ENCODE results near the gene ZNF135.

ZNF135 gene

GRCh38 chr19:58040751-58041525 is 18.1 kb upstream of the ZNF135 start:
- H3K9me3 Mint-ChIP-seq, result peaks cover 46% of the 10 kb centered on the region
- peaks cover 8% of the 10 kb centered on the region for H3K27me3 Mint-ChIP-seq
- H3K4me3 Mint-ChIP-seq, result no peak overlapping the region
- H3K36me3 Mint-ChIP-seq (ENCODE audit: low read depth), result peaks cover 27% of the 10 kb centered on the region
- H3K4me1 Mint-ChIP-seq (ENCODE audit: low read depth), result no peaks in the 10 kb centered on the region
- no peak overlapping the region for H3K27ac Mint-ChIP-seq
- no peak for DNase-seq

- DNase-seq, result no peak
- H3K36me3 Mint-ChIP-seq (ENCODE audit: low read depth), result peaks cover 25% of the 10 kb centered on the region
- no peak overlapping the region for H3K27ac Mint-ChIP-seq
- no peaks in the 10 kb centered on the region for H3K27me3 Mint-ChIP-seq
- no peaks in the 10 kb centered on the region for H3K4me1 Mint-ChIP-seq (ENCODE audit: low read depth)
- H3K4me3 Mint-ChIP-seq, result no peak overlapping the region
- peaks cover 48% of the 10 kb centered on the region for H3K9me3 Mint-ChIP-seq
These were observed 16.4 kb upstream of the ZNF135 start for GRCh38 chr19:58042495-58043340.

GRCh38 chr19:58044391-58044790 is 14.7 kb upstream of the ZNF135 start:
- no peak for DNase-seq
- no peaks in the 10 kb centered on the region for H3K27me3 Mint-ChIP-seq
- no peak overlapping the region for H3K4me3 Mint-ChIP-seq
- no peaks in the 10 kb centered on the region for H3K4me1 Mint-ChIP-seq (ENCODE audit: low read depth)
- H3K9me3 Mint-ChIP-seq, result peaks cover 48% of the 10 kb centered on the region
- peaks cover 25% of the 10 kb centered on the region for H3K36me3 Mint-ChIP-seq (ENCODE audit: low read depth)
- no peak overlapping the region for H3K27ac Mint-ChIP-seq

DNA sequence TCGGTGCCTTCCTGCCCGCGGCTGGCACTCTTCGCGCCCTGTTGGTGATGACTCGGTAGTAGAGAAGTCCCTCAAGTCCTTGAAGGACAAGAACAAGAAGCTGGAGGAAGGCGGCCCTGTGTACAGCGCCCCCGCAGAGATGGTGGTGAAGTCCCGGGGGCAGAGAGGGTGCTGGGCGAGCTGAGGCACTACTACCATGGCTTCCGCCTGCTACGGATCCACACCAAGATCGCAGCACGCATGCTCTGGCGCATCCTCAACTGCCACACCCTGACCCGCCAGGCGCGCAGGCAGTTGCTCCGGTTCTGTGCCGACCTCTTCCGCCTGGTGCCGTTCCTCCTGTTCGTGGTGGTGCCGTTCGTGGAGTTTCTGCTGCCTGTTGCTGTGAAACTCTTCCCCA is 14.2 kb upstream of the ZNF135 start:
- Mint-ChIP-seq H3K9me3 (peaks cover 53% of the 10 kb centered on the region), H3K4me3 (no peak overlapping the region), H3K27ac (no peak overlapping the region), H3K27me3 (no peaks in the 10 kb centered on the region), H3K36me3 (ENCODE audit: low read depth) (peaks cover 27% of the 10 kb centered on the region), H3K4me1 (ENCODE audit: low read depth) (no peaks in the 10 kb centered on the region)
- DNase-seq, result no peak

DNA sequence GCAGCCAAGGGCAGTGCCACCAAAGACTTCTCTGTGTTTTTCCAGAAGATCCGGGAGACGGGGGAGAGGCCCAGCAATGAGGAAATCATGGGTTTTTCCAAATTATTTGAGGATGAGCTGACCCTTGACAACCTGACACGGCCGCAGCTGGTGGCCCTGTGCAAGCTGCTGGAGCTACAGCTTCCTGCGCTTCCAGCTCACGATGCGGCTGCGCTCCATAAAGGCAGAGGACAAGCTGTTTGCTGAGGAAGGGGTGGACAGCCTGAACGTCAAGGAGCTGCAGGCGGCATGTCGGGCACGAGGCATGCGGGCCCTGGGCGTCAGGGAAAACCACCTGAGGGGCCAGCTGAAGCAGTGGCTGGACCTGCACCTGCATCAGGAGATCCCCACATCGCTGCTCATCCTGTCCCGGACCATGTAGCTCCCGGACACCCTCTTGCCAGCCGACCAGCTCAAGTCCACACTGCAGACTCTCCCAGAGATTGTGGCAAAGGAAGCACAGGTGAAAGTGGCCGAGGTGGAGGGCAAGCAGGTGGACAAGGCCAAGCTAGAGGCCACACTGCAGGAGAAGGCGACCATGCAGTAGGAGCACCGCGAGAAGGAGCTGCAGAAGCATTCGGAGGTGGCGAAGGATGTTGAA is 13.6 kb upstream of the ZNF135 start:
- H3K9me3 Mint-ChIP-seq, result peaks cover 54% of the 10 kb centered on the region
- no peak overlapping the region for H3K27ac Mint-ChIP-seq
- DNase-seq, result no peak
- H3K27me3 Mint-ChIP-seq, result no peaks in the 10 kb centered on the region
- H3K4me1 Mint-ChIP-seq (ENCODE audit: low read depth), result no peaks in the 10 kb centered on the region
- peaks cover 27% of the 10 kb centered on the region for H3K36me3 Mint-ChIP-seq (ENCODE audit: low read depth)
- H3K4me3 Mint-ChIP-seq, result no peak overlapping the region

DNA sequence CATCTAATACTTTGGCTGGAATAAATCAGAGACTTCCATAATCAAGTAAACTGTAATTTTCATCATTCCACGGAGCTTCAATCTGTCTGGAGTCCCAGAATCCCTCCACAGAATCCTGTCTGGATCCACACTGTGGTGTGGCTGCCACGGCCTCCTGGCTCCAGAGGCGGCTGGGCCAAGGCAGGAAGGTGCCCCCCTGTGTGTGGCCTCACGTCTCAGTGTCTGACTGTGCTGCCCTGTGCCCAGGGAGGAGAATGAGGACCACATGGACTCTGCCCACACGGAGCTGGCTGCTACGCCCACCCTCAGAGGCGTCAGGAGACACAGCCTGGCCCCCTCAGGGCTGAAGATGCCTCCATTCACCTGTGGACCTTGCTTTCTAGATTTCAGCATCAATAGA is 12.2 kb upstream of the ZNF135 start:
- no peak for DNase-seq
- peaks cover 23% of the 10 kb centered on the region for H3K36me3 Mint-ChIP-seq (ENCODE audit: low read depth)
- H3K27ac Mint-ChIP-seq, result no peak overlapping the region
- no peak overlapping the region for H3K4me3 Mint-ChIP-seq
- H3K27me3 Mint-ChIP-seq, result no peaks in the 10 kb centered on the region
- H3K9me3 Mint-ChIP-seq, result peaks cover 54% of the 10 kb centered on the region
- H3K4me1 Mint-ChIP-seq (ENCODE audit: low read depth), result no peaks in the 10 kb centered on the region

GRCh38 chr19:58047672-58048071 is 11.4 kb upstream of the ZNF135 start:
- H3K4me1 Mint-ChIP-seq (ENCODE audit: low read depth), result no peaks in the 10 kb centered on the region
- peaks cover 23% of the 10 kb centered on the region for H3K36me3 Mint-ChIP-seq (ENCODE audit: low read depth)
- no peak overlapping the region for H3K27ac Mint-ChIP-seq
- no peak overlapping the region for H3K4me3 Mint-ChIP-seq
- H3K27me3 Mint-ChIP-seq, result no peaks in the 10 kb centered on the region
- no peak for DNase-seq
- peaks cover 59% of the 10 kb centered on the region for H3K9me3 Mint-ChIP-seq

- Mint-ChIP-seq H3K27me3 (peaks cover 19% of the 10 kb centered on the region), H3K9me3 (peaks cover 51% of the 10 kb centered on the region)
- DNase-seq, result no peak
These were observed 6.8 kb upstream of the ZNF135 start for GRCh38 chr19:58052256-58052655.

GRCh38 chr19:58053480-58054156 is 5.5 kb upstream of the ZNF135 start:
- DNase-seq, result no peak
- Mint-ChIP-seq H3K27me3 (peaks cover 27% of the 10 kb centered on the region), H3K4me3 (no peak overlapping the region), H3K36me3 (ENCODE audit: low read depth) (peaks cover 40% of the 10 kb centered on the region), H3K9me3 (peaks cover 55% of the 10 kb centered on the region), H3K4me1 (ENCODE audit: low read depth) (peaks cover under 1% of the 10 kb centered on the region), H3K27ac (no peak overlapping the region)

More at GRCh38 chr19:58052256-58052655, 6.8 kb upstream of the ZNF135 start:
- Mint-ChIP-seq H3K36me3 (ENCODE audit: low read depth) (peaks cover 31% of the 10 kb centered on the region), H3K4me3 (no peak overlapping the region), H3K4me1 (ENCODE audit: low read depth) (no peaks in the 10 kb centered on the region), H3K27ac (no peak overlapping the region)

DNA sequence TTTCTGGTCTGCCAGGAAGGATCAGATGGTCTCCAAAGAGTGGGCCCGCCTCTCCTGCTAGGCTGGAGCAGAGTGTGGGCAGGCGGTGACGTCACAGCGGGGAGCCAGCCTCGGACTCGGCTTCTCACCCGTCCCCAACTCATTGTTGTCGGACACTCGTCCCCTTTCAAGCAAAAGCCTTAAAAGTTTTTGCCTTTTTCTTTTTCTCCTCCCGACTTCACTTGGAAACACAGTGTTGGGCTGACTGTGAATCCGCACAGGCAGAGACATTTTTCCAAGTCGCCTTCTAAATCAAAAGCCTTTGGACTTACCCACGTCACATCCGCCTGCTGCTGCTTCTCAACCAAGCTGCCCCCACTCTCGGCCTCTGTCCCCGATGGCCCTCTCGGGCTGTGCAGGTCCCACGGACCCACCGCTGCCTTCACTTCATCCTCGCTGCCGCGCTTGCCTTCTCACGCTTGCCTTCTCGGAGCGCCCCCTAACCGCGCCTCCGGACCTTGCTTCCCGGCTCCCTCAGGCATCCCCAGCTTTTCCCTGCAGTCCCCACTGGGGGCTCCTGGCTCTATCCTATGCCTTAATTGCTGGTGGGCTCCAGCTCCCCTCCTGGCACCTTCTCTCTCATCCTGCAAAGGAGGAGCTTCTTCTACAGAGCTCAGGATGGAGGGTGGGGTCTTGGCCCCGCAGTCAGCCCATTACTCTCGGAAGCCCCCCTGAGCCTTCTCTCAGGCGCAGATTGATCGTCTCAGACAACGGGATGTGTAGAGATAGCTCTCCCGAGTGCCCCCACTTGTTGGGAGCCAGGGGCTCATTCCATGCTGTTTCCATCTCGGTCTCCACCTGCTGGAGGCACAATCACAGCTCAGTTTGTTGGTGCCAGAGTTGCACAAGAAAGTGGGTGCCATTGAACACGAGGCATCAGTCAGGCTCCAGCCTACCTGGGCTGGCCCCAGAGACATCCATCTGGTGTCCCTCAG is 3.9 kb upstream of the ZNF135 start:
- DNase-seq, result no peak
- peaks cover 47% of the 10 kb centered on the region for H3K9me3 Mint-ChIP-seq

DNA sequence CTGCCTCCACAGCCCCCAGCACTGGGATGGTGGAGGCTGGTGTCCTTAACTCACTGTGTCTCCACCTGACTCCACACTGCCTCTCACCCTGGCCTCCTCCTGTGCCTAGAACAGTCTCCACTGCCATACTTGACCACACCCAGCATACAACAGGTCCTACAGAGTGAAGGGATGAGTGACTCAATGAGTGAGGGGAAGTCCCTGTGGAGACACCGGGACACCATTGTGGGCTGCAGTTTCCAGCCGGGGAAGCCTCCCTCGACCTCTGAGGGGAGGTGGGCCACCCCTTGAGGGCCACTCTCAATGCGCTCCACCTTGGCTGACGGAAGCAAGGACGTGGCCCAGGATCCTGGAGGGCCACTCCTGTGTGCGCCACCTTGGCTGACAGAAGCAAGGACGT is 2.8 kb upstream of the ZNF135 start:
- Mint-ChIP-seq H3K36me3 (ENCODE audit: low read depth) (peaks cover 50% of the 10 kb centered on the region), H3K4me3 (no peak overlapping the region), H3K27me3 (peaks cover 36% of the 10 kb centered on the region), H3K4me1 (ENCODE audit: low read depth) (peaks cover 4% of the 10 kb centered on the region), H3K9me3 (peaks cover 44% of the 10 kb centered on the region), H3K27ac (no peak overlapping the region)
- no peak for DNase-seq

More for the DNA sequence above, 3.9 kb upstream of the ZNF135 start:
- H3K36me3 Mint-ChIP-seq (ENCODE audit: low read depth), result peaks cover 49% of the 10 kb centered on the region
- H3K27ac Mint-ChIP-seq, result no peak overlapping the region
- peaks cover 4% of the 10 kb centered on the region for H3K4me1 Mint-ChIP-seq (ENCODE audit: low read depth)
- H3K4me3 Mint-ChIP-seq, result no peak overlapping the region
- H3K27me3 Mint-ChIP-seq, result peaks cover 35% of the 10 kb centered on the region

DNA sequence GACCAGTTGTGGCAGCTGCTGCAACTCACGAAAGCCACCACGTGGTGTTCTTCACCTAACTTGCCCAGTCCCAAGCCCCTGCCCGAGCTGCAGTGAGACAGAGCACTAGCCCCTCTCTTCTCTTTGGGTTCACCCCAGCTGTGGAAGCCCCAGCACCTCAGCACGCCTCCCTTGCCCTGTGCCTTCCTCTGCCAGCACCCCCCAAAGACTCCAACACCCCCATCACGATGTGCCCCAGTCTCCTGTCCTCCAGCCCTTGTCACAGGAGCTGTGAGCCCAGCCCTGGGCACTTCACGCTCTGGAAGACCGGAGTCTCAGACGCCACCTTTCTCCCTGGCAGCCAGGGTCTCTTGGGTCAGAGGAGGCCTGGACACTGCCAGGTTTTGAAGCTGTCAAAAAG is 2.2 kb upstream of the ZNF135 start:
- Mint-ChIP-seq H3K27me3 (peaks cover 36% of the 10 kb centered on the region), H3K4me3 (no peak overlapping the region), H3K9me3 (peaks cover 43% of the 10 kb centered on the region), H3K4me1 (ENCODE audit: low read depth) (peaks cover 4% of the 10 kb centered on the region), H3K27ac (no peak overlapping the region), H3K36me3 (ENCODE audit: low read depth) (peaks cover 51% of the 10 kb centered on the region)
- DNase-seq, result no peak

GRCh38 chr19:58058467-58058866 is 615 bp upstream of the ZNF135 start:
- Mint-ChIP-seq H3K27me3 (peaks cover 36% of the 10 kb centered on the region), H3K4me1 (ENCODE audit: low read depth) (peaks cover 4% of the 10 kb centered on the region), H3K36me3 (ENCODE audit: low read depth) (peaks cover 60% of the 10 kb centered on the region), H3K27ac (no peak overlapping the region), H3K9me3 (peaks cover 39% of the 10 kb centered on the region), H3K4me3 (peak overlapping the region; percentile 69)
- no peak for DNase-seq

Measured in activated T-cell treated with anti-CD3 and anti-CD28 coated beads, Interleukin-2, amount 50 U/mL, for 24 hours (primary cell).